IPS-11a (cell line): ENCODE results near the gene TOR4A.

Experiments
- H3K4me3 ChIP-seq: one replicate; pipeline ENCODE4 v1.5.1; 2013; ENCODE audit warnings: low read depth, low read length, control low read depth

TOR4A gene

GRCh38 chr9:137293094-137293481 lies 15.6 kb downstream of the TOR4A start:
- H3K4me3 ChIP-seq: no peak overlapping the region

GRCh38 chr9:137293482-137294090 lies 16.1 kb downstream of the TOR4A start:
- H3K4me3 ChIP-seq: no peak overlapping the region

GRCh38 chr9:137294091-137294680 lies 16.7 kb downstream of the TOR4A start:
- H3K4me3 ChIP-seq: no peak overlapping the region

- H3K4me3 ChIP-seq: no peak overlapping the region
Measured at GRCh38 chr9:137294681-137295237, 17.2 kb downstream of the TOR4A start.

- H3K4me3 ChIP-seq: peak overlapping the region; percentile 20
Measured at GRCh38 chr9:137295238-137295811, 17.8 kb downstream of the TOR4A start.

GRCh38 chr9:137295849-137296669 lies 18.5 kb downstream of the TOR4A start:
- peak overlapping the region; percentile 20 for H3K4me3 ChIP-seq

GRCh38 chr9:137296670-137297664 lies 19.4 kb downstream of the TOR4A start:
- peak overlapping the region; percentile 8 for H3K4me3 ChIP-seq

GRCh38 chr9:137297966-137298365 lies 20.4 kb downstream of the TOR4A start:
- H3K4me3 ChIP-seq: no peak overlapping the region

- no peak overlapping the region for H3K4me3 ChIP-seq
Measured at GRCh38 chr9:137298401-137299202, 21.1 kb downstream of the TOR4A start.

GRCh38 chr9:137299203-137299565 lies 21.7 kb downstream of the TOR4A start:
- H3K4me3 ChIP-seq: peak overlapping the region; percentile 20

GRCh38 chr9:137299938-137300337 lies 22.4 kb downstream of the TOR4A start:
- H3K4me3 ChIP-seq: peak overlapping the region; percentile 84

GRCh38 chr9:137300567-137301080 lies 23.1 kb downstream of the TOR4A start:
- peak overlapping the region; percentile 84 for H3K4me3 ChIP-seq

GRCh38 chr9:137301081-137301947 lies 23.8 kb downstream of the TOR4A start:
- H3K4me3 ChIP-seq: peak overlapping the region; percentile 84

GRCh38 chr9:137302118-137302448 lies 24.6 kb downstream of the TOR4A start, which contains the start of gene NRARP:
NRARP (minus strand) TSS chr9:137302271; CDS start chr9:137301928, 343 bp downstream.
- peak within 1 kb of the TSS; percentile 84 for H3K4me3 ChIP-seq

- peak overlapping the region; percentile 17 for H3K4me3 ChIP-seq
Measured at GRCh38 chr9:137302449-137303150, 25.1 kb downstream of the TOR4A start.

- no peak overlapping the region for H3K4me3 ChIP-seq
Measured at GRCh38 chr9:137303151-137303892, 25.8 kb downstream of the TOR4A start.

GRCh38 chr9:137303893-137304382 lies 26.4 kb downstream of the TOR4A start:
- H3K4me3 ChIP-seq: no peak overlapping the region
